ENCODE measurements around the gene EHMT1. TPM values are rescaled to one million over a fixed set of nuclear protein-coding genes. Genes with fewer than 3 reads are reported as not detected.
A peak's percentile ranks its signal among the peaks of the same experiment; 100 is the strongest.
"Not testable (repeated sequence)": the region's sequence is repeated elsewhere in the genome, so short reads cannot be mapped to it uniquely, and the experiment has no call there.

Gene EHMT1
- total RNA-seq, 1 donor: 31.4 TPM

DNA sequence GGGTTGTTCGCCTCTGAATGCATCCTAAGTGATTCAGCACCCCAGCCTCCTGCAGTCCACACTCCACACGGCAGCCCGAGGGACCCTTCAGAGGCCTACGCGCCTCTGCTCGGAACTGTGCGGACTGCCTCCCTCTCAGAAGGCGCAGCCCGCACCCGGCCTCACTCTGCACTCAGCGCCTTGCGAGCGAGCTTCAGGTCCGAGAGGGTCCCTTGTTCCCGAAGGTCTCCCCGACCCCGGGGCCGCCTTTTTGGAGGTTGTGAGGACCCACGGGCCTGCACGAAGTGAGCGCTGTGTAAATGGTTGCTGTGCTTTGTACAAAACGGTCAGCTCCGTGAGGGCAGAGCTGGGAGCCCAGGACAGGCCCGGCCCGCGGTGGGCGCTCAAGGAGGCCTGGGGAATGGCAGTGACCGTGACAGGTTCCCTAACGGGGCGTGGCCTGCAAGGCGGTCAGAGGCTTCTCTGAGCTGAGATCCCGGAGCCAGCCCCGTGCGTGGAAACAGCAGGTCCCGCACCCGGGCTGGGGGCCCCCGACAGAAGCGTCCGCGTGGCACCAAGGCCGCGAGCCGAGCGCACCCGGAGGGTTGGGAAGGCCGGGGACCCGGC lies 258.1 kb downstream of the EHMT1 start:
- no peak for DNase-seq (ENCODE audit: low read depth)
- TF ChIP-seq, protein P1, sequence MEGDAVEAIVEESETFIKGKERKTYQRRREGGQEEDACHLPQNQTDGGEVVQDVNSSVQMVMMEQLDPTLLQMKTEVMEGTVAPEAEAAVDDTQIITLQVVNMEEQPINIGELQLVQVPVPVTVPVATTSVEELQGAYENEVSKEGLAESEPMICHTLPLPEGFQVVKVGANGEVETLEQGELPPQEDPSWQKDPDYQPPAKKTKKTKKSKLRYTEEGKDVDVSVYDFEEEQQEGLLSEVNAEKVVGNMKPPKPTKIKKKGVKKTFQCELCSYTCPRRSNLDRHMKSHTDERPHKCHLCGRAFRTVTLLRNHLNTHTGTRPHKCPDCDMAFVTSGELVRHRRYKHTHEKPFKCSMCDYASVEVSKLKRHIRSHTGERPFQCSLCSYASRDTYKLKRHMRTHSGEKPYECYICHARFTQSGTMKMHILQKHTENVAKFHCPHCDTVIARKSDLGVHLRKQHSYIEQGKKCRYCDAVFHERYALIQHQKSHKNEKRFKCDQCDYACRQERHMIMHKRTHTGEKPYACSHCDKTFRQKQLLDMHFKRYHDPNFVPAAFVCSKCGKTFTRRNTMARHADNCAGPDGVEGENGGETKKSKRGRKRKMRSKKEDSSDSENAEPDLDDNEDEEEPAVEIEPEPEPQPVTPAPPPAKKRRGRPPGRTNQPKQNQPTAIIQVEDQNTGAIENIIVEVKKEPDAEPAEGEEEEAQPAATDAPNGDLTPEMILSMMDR (IDR thresholded peaks at IDR 0.05; ENCODE audit: insufficient read depth, low read length): no peak
- H3K4me3 ChIP-seq (ENCODE audit: low read depth, low read length): no peak overlapping the region

GRCh38 chr9:137877506-137878122 lies 258.8 kb downstream of the EHMT1 start, which contains the start of gene CACNA1B:
Gene CACNA1B (plus strand): TSS chr9:137877782. CDS start chr9:137877934, 152 bp downstream.
- H3K4me3 ChIP-seq (ENCODE audit: low read depth, low read length): peak within 1 kb of the TSS; percentile 25
- DNase-seq (ENCODE audit: low read depth): not testable (repeated sequence)

- DNase-seq (ENCODE audit: low read depth): no peak
Measured at GRCh38 chr9:137878146-137878941, 259.5 kb downstream of the EHMT1 start.

GRCh38 chr9:137879052-137879451 lies 260.2 kb downstream of the EHMT1 start:
- no peak overlapping the region for H3K4me3 ChIP-seq (ENCODE audit: low read depth, low read length)
- TF ChIP-seq, protein P1 (IDR thresholded peaks at IDR 0.05; ENCODE audit: insufficient read depth, low read length): no peak
- no peak for DNase-seq (ENCODE audit: low read depth)

More at GRCh38 chr9:137878146-137878941, 259.5 kb downstream of the EHMT1 start:
- H3K4me3 ChIP-seq (ENCODE audit: low read depth, low read length): peak overlapping the region; percentile 25
- TF ChIP-seq, protein P1 (IDR thresholded peaks at IDR 0.05; ENCODE audit: insufficient read depth, low read length): no peak

DNA sequence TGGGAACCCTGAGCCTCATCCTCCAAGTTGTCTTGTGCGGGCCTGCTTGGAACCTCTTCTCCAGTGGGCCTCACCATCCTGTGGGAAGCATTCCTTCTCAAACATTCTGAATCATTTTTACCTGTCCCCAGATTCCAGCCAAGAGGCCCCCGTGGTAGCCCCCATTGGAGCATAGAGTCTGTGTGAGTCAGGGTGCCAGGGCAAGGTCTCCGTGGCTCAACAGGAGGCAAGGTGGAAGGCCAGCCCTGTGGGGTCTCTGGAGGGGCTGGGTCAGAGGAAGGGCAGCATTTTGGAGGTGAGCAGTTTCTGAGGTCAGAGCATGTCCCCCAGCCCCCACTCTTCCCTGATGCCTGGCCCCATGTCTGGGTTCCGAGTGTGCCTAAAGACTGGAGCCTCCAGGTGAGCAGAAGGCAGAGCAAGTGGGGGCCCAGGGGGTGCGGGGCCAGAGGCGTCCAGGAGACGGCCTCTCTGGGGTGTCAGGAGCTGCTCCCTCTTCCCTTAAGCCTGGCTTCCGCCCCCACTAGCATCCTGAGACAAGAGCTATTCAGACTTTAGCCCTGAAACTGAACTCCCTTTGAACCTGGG lies 260.9 kb downstream of the EHMT1 start:
- DNase-seq (ENCODE audit: low read depth): no peak
- TF ChIP-seq, protein P1 (IDR thresholded peaks at IDR 0.05; ENCODE audit: insufficient read depth, low read length): no peak
- H3K4me3 ChIP-seq (ENCODE audit: low read depth, low read length): no peak overlapping the region

DNA sequence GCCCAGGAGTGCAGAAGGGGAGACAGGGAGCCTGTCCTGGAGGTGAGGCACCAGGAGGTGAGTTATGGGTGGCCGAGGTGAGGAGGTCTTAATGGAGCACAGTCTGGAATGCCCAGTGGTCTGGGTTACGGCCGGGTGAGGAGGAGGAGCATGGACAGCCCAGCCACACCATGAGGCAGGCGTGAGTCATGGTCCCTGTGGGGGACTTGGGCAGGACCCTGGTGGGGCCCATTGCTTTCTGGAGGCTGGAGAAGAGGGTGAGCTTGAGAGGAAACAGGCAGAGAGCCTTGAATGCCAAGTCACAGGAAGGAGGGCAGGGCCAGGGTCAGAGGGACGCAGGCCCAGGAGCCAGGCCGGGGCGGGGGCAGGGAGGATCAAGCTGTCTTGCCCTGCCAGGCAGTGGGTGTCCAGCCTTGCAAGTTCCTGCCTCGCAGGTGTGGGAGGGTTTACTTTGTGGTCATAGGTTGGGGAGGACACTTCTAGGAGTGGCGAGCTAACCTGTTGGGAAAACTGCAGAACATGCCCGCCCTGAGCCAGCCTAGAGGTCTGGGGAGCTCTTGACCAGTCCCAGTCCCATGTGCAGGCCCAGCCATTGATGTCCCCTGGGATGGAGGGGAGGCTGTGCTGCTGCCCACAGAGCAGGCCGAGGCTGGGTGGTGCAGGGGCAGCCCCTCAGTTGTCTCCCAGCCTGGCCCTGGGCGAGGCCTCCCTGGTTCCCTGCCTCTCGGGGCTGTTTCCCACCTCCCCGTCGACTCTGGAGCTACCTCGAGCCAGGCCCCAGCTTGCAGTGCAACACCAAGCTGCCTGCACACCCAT lies 261.6 kb downstream of the EHMT1 start:
- no peak overlapping the region for H3K4me3 ChIP-seq (ENCODE audit: low read depth, low read length)
- no peak for DNase-seq (ENCODE audit: low read depth)
- TF ChIP-seq, protein P1 (IDR thresholded peaks at IDR 0.05; ENCODE audit: insufficient read depth, low read length): no peak

Measured in fibroblast of the aortic adventitia (primary cell).